ENCODE data around the gene KIF11.

KIF11 gene

DNA sequence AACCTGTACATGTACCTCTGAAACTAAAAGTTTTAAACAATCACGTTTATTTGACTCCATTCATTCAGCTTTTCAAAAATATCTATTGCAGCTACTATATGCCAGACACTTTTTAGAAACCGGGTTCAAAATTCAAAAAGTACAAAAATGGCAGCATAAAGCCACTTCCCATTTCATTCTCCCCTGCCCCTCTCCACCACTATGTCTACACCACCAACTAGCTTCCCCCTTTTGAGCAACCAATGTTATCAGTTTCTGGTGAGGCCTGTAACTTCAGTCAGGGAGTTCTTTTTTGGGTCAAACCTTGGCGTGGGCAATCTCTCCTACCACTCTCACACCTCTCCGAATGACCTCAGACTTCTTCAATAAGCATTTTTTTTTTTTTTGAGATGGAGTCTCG lies 85.3 kb downstream of the KIF11 start:
- no peaks in the 10 kb centered on the region for H3K27me3 ChIP-seq (ENCODE audit: insufficient read depth, insufficient read length)
- H3K36me3 ChIP-seq (ENCODE audit: insufficient read depth, insufficient read length, low read length): no peaks in the 10 kb centered on the region
- no peak for TF ChIP-seq ZNF274 (IDR thresholded peaks at IDR 0.05; ENCODE audit: low read depth, low read length)
- no peak for TF ChIP-seq SUZ12 (IDR thresholded peaks at IDR 0.05; ENCODE audit: extremely low read depth, insufficient read depth, insufficient read length)
- no peak for TF ChIP-seq YY1 (IDR thresholded peaks at IDR 0.05; ENCODE audit: insufficient read depth, insufficient read length)
- H3K9ac ChIP-seq (ENCODE audit: insufficient read length, low read depth): no peak overlapping the region
- no peaks in the 10 kb centered on the region; the same call in 1 of the 2 replicates for H3K9me3 ChIP-seq (ENCODE audit: insufficient read depth, low read length)
- DNase-seq (ENCODE audit: low read depth, low spot score): no peak
- H3K4me1 ChIP-seq (ENCODE audit: insufficient read depth, insufficient read length): no peaks in the 10 kb centered on the region
- H3K4me3 ChIP-seq (ENCODE audit: insufficient read length, low read depth): no peak overlapping the region

GRCh38 chr10:92681306-92681834 lies 88.4 kb downstream of the KIF11 start:
- TF ChIP-seq SUZ12 (IDR thresholded peaks at IDR 0.05; ENCODE audit: extremely low read depth, insufficient read depth, insufficient read length) (no peak), ZNF274 (IDR thresholded peaks at IDR 0.05; ENCODE audit: low read depth, low read length) (no peak), YY1 (IDR thresholded peaks at IDR 0.05; ENCODE audit: insufficient read depth, insufficient read length) (no peak)
- H3K9me3 ChIP-seq (ENCODE audit: insufficient read depth, low read length): no peaks in the 10 kb centered on the region
- no peak overlapping the region for H3K4me3 ChIP-seq (ENCODE audit: insufficient read length, low read depth)
- no peaks in the 10 kb centered on the region for H3K4me1 ChIP-seq (ENCODE audit: insufficient read depth, insufficient read length)
- no peaks in the 10 kb centered on the region for H3K36me3 ChIP-seq (ENCODE audit: insufficient read depth, insufficient read length, low read length)
- DNase-seq (ENCODE audit: low read depth, low spot score): no peak
- no peaks in the 10 kb centered on the region for H3K27me3 ChIP-seq (ENCODE audit: insufficient read depth, insufficient read length)
- no peak overlapping the region for H3K9ac ChIP-seq (ENCODE audit: insufficient read length, low read depth)

DNA sequence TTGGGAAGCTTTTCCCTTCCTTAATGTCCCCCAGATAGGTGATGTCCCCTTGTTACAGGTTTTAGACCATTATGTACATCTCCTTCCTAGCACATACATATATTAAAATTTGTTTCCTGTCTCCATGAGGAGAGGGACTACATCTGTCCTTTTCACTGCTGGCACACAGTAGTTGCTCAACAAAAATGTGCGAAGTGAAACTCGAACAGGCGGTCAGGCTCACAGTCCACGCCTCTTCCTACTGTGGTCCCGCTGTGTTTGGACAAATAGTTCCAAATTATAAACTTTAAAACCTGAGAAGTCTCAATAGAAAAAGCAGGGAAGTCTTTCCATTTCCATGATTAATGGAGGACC lies 95.6 kb downstream of the KIF11 start:
- DNase-seq (ENCODE audit: low read depth, low spot score): no peak
- TF ChIP-seq ZNF274 (IDR thresholded peaks at IDR 0.05; ENCODE audit: low read depth, low read length) (no peak), YY1 (IDR thresholded peaks at IDR 0.05; ENCODE audit: insufficient read depth, insufficient read length) (no peak), SUZ12 (IDR thresholded peaks at IDR 0.05; ENCODE audit: extremely low read depth, insufficient read depth, insufficient read length) (no peak)
- peaks cover 65% of the 10 kb centered on the region for H3K27me3 ChIP-seq (ENCODE audit: insufficient read depth, insufficient read length)
- H3K4me1 ChIP-seq (ENCODE audit: insufficient read depth, insufficient read length): peaks cover 5% of the 10 kb centered on the region
- H3K9ac ChIP-seq (ENCODE audit: insufficient read length, low read depth): no peak overlapping the region
- H3K9me3 ChIP-seq (ENCODE audit: insufficient read depth, low read length): no peaks in the 10 kb centered on the region
- H3K4me3 ChIP-seq (ENCODE audit: insufficient read length, low read depth): no peak overlapping the region
- H3K36me3 ChIP-seq (ENCODE audit: insufficient read depth, insufficient read length, low read length): no peaks in the 10 kb centered on the region

DNA sequence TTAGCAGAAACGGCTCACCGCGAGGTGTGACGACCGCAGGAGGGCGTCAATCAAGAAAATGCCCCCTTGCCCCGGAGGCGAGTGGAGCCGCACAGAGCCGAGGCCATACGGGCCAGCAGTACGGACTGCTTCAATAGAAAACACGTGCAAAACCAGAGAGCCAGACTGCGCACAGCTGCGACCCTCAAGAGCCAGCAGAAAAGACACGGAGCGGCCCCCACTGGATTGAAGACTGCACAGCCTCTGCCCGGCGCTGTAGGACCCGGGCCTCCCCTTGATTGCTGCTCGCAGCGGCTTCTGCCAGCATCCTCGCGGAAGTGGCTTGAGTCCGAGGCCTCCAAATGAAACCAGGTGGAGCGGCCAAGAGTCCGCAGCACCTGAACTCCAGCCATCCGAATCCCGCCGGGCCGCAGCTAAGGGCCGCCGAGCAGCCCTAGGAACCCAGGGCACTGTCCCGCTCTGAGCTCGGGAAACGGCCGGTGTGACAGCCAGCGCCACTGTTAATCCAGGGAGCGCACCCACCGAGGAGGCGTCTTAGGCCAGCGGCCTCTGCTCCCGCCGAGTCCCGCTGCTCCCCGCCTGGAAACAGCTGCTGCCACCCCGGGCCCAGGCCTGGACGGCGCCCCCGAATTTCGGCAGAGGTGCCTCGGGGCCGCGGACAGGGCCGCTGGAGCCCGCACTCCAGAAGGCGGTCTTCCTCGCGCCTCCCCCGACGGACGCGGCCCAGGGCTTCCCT lies 96.2 kb downstream of the KIF11 start:
- Histone ChIP-seq H3K9me3 (ENCODE audit: insufficient read depth, low read length) (no peaks in the 10 kb centered on the region), H3K27me3 (ENCODE audit: insufficient read depth, insufficient read length) (peaks cover 71% of the 10 kb centered on the region), H3K36me3 (ENCODE audit: insufficient read depth, insufficient read length, low read length) (no peaks in the 10 kb centered on the region), H3K4me1 (ENCODE audit: insufficient read depth, insufficient read length) (peaks cover 5% of the 10 kb centered on the region), H3K9ac (ENCODE audit: insufficient read length, low read depth) (peak overlapping the region; percentile 42), H3K4me3 (ENCODE audit: insufficient read length, low read depth) (peak overlapping the region; percentile 37)
- TF ChIP-seq ZNF274 (IDR thresholded peaks at IDR 0.05; ENCODE audit: low read depth, low read length) (no peak), YY1 (IDR thresholded peaks at IDR 0.05; ENCODE audit: insufficient read depth, insufficient read length) (no peak), SUZ12 (IDR thresholded peaks at IDR 0.05; ENCODE audit: extremely low read depth, insufficient read depth, insufficient read length) (no peak)
- DNase-seq (ENCODE audit: low read depth, low spot score): no peak

DNA sequence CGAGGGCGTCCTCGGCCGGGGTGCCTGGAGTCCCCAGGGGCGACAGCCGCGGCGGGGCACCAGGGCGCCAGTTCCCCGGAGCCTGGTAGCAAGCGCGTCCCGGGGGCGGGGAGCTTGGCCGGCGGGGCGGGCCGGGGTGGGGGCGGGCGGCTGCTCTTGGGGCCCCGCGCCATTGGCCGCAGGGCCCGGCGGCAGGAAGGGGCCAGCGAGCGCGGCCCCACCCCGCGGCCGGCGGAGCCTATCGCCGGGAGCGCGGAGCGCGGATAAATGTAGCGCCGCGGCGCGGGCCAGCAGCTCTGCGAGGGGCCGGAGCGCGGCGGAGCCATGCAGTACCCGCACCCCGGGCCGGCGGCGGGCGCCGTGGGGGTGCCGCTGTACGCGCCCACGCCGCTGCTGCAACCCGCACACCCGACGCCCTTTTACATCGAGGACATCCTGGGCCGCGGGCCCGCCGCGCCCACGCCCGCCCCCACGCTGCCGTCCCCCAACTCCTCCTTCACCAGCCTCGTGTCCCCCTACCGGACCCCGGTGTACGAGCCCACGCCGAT lies 96.8 kb downstream of the KIF11 start, which contains the start of gene HHEX:
Gene HHEX (plus strand): TSS at position 293 of the 548 bp plus-strand sequence. CDS start 32 bp downstream, at position 325.
- no peak for DNase-seq (ENCODE audit: low read depth, low spot score)
- Histone ChIP-seq H3K36me3 (ENCODE audit: insufficient read depth, insufficient read length, low read length) (no peaks in the 10 kb centered on the region), H3K4me3 (ENCODE audit: insufficient read length, low read depth) (peak within 1 kb of the TSS; percentile 37), H3K27me3 (ENCODE audit: insufficient read depth, insufficient read length) (peaks cover 77% of the 10 kb centered on the region), H3K9ac (ENCODE audit: insufficient read length, low read depth) (peak within 1 kb of the TSS; percentile 42), H3K9me3 (ENCODE audit: insufficient read depth, low read length) (no peaks in the 10 kb centered on the region), H3K4me1 (ENCODE audit: insufficient read depth, insufficient read length) (peaks cover 5% of the 10 kb centered on the region)
- TF ChIP-seq SUZ12 (IDR thresholded peaks at IDR 0.05; ENCODE audit: extremely low read depth, insufficient read depth, insufficient read length): no peak

- H3K27me3 ChIP-seq (ENCODE audit: insufficient read depth, insufficient read length): peaks cover 83% of the 10 kb centered on the region
- DNase-seq (ENCODE audit: low read depth, low spot score): no peak
- peaks cover 5% of the 10 kb centered on the region for H3K4me1 ChIP-seq (ENCODE audit: insufficient read depth, insufficient read length)
- H3K9ac ChIP-seq (ENCODE audit: insufficient read length, low read depth): no peak overlapping the region
- TF ChIP-seq ZNF274 (IDR thresholded peaks at IDR 0.05; ENCODE audit: low read depth, low read length) (no peak), SUZ12 (IDR thresholded peaks at IDR 0.05; ENCODE audit: extremely low read depth, insufficient read depth, insufficient read length) (no peak), YY1 (IDR thresholded peaks at IDR 0.05; ENCODE audit: insufficient read depth, insufficient read length) (no peak)
- no peaks in the 10 kb centered on the region for H3K36me3 ChIP-seq (ENCODE audit: insufficient read depth, insufficient read length, low read length)
- H3K9me3 ChIP-seq (ENCODE audit: insufficient read depth, low read length): no peaks in the 10 kb centered on the region
- H3K4me3 ChIP-seq (ENCODE audit: insufficient read length, low read depth): peak overlapping the region; percentile 26
Observed at GRCh38 chr10:92690211-92690914, 97.4 kb downstream of the KIF11 start.
